HepG2 (cell line): ENCODE measurements around the gene SP5. TPM values are rescaled to one million over a fixed set of nuclear protein-coding genes. Genes with fewer than 3 reads are reported as not detected.

Experiments
- ARID2 ChIP-seq: sonication (generic); formaldehyde crosslinking; IDR thresholded peaks from 2 replicates; pipeline ENCODE4 v1.8.1; 2022; ENCODE audit warnings: mild to moderate bottlenecking, missing genetic modification reagents, borderline replicate concordance
- EHMT2 ChIP-seq: fragments of 200-600 bp; sonication (generic); IDR thresholded peaks from 2 replicates; pipeline ENCODE4 v1.7.0; 2017; ENCODE audit warnings: antibody characterized with exemption, low read depth, low read length, borderline replicate concordance
- ETV5 ChIP-seq: IDR thresholded peaks from 2 replicates; pipeline ENCODE4 v1.6.1; 2018; ENCODE audit warnings: missing biosample characterization, missing genetic modification reagents, inconsistent platforms, borderline replicate concordance
- KAT2B ChIP-seq: fragments of 150-350 bp; IDR thresholded peaks from 2 replicates; pipeline ENCODE4 v1.6.1; 2014; ENCODE audit warnings: low read depth, low read length, borderline replicate concordance
- MED8 ChIP-seq: sonication (generic); formaldehyde crosslinking; IDR thresholded peaks from 2 replicates; pipeline ENCODE4 v1.8.1; 2023; ENCODE audit warnings: mild to moderate bottlenecking, missing genetic modification reagents; ENCODE audit not compliant: insufficient replicate concordance
- NCOA1 ChIP-seq: sonication (generic); formaldehyde crosslinking; IDR thresholded peaks from 2 replicates; pipeline ENCODE4 v1.9.0; 2021; ENCODE audit warnings: missing genetic modification reagents
- SAP130 ChIP-seq: IDR thresholded peaks from 2 replicates; pipeline ENCODE4 v1.6.1; 2016; ENCODE audit warnings: low read depth
- TCF7L2 ChIP-seq: IDR thresholded peaks from 2 replicates; pipeline ENCODE4 v1.6.1; 2011; ENCODE audit warnings: mild to moderate bottlenecking, low read depth, low read length, moderate library complexity
- U2AF2 ChIP-seq: fragments of 200-400 bp; formaldehyde crosslinking; IDR thresholded peaks from 2 replicates; pipeline ENCODE4 v1.6.1; 2017; ENCODE audit warnings: low read depth, mild to moderate bottlenecking, low read length
- ZBTB42 ChIP-seq: sonication (generic); formaldehyde crosslinking; IDR thresholded peaks from 2 replicates; pipeline ENCODE4 v1.5.0; 2020; ENCODE audit warnings: mild to moderate bottlenecking, missing genetic modification reagents
- ZNF225 ChIP-seq: sonication (generic); formaldehyde crosslinking; IDR thresholded peaks from 2 replicates; pipeline ENCODE4 v1.4.0; 2020; ENCODE audit warnings: mild to moderate bottlenecking, missing genetic modification reagents
- ZNF33B ChIP-seq: sonication (generic); formaldehyde crosslinking; IDR thresholded peaks from 2 replicates; pipeline ENCODE4 v1.5.1; 2020; ENCODE audit warnings: mild to moderate bottlenecking, missing genetic modification reagents
- ZNF615 ChIP-seq: sonication (generic); formaldehyde crosslinking; IDR thresholded peaks from 2 replicates; pipeline ENCODE4 v1.5.0; 2020; ENCODE audit warnings: mild to moderate bottlenecking, missing genetic modification reagents, borderline replicate concordance
- ZNF775 ChIP-seq: sonication (generic); formaldehyde crosslinking; IDR thresholded peaks from 2 replicates; pipeline ENCODE4 v1.4.0; 2020; ENCODE audit warnings: missing genetic modification reagents, mild to moderate bottlenecking, moderate library complexity, borderline replicate concordance
- ZNF816 ChIP-seq: sonication (generic); formaldehyde crosslinking; IDR thresholded peaks from 2 replicates; pipeline ENCODE4 v1.8.0; 2022; ENCODE audit warnings: missing genetic modification reagents, mild to moderate bottlenecking, borderline replicate concordance
- polyA plus RNA-seq, 8 experiments: library from polyadenylated mRNA; depleted of rRNA in 3 of 8; stranded (reverse) in 7 of 8; unstranded in 1 of 8; fragments of >200 nt; fragmentation: Illumina TruSeq in 4 of 8; extraction: Trizol in 4 of 8; gene quantifications; 2 replicates each; pipeline versions ENCODE4 v1.2.1 to v1.2.3, GENCODE V29; 2011 to 2016; ENCODE audit warnings: low read depth in 4 of 8, missing spikeins in 1 of 8, mixed read lengths in 1 of 8; ENCODE audit not compliant: insufficient read depth in 1 of 8
- total RNA-seq, 5 experiments: library from RNA; depleted of rRNA; stranded (reverse); fragments of >200 nt; fragmentation: Illumina TruSeq; extraction: Trizol; gene quantifications; 2 replicates each; pipeline ENCODE4 v1.2.3, GENCODE V29; 2016; ENCODE audit warnings: low read depth in 1 of 5
- TF ChIP-seq, protein P1 (sequence below): sonication (generic); formaldehyde crosslinking; IDR thresholded peaks from 2 replicates; pipeline ENCODE4 v1.8.1; 2023; ENCODE audit warnings: missing genetic modification reagents, inconsistent platforms, borderline replicate concordance
- TF ChIP-seq, protein P2 (sequence below): sonication (generic); formaldehyde crosslinking; IDR thresholded peaks from 2 replicates; pipeline ENCODE4 v1.8.1; 2023; ENCODE audit warnings: mild to moderate bottlenecking, missing genetic modification reagents
- TF ChIP-seq, protein P3 (sequence below): sonication (generic); formaldehyde crosslinking; IDR thresholded peaks from 2 replicates; pipeline ENCODE4 v1.9.0; 2021; ENCODE audit warnings: missing genetic modification reagents, borderline replicate concordance
- TF ChIP-seq, protein P4 (sequence below): sonication (generic); formaldehyde crosslinking; IDR thresholded peaks from 2 replicates; pipeline ENCODE4 v1.4.0; 2020; ENCODE audit warnings: mild to moderate bottlenecking, missing genetic modification reagents
- TF ChIP-seq, protein P5 (sequence below): IDR thresholded peaks from 2 replicates; pipeline ENCODE4 v1.6.1; 2016; ENCODE audit warnings: low read depth

SP5 gene
- total and polyA plus RNA-seq, 2 of the 13 experiments (the other 11 are each of a cell fraction or from before 2014, with no cell fraction given) = 50.8 to 119 TPM

DNA sequence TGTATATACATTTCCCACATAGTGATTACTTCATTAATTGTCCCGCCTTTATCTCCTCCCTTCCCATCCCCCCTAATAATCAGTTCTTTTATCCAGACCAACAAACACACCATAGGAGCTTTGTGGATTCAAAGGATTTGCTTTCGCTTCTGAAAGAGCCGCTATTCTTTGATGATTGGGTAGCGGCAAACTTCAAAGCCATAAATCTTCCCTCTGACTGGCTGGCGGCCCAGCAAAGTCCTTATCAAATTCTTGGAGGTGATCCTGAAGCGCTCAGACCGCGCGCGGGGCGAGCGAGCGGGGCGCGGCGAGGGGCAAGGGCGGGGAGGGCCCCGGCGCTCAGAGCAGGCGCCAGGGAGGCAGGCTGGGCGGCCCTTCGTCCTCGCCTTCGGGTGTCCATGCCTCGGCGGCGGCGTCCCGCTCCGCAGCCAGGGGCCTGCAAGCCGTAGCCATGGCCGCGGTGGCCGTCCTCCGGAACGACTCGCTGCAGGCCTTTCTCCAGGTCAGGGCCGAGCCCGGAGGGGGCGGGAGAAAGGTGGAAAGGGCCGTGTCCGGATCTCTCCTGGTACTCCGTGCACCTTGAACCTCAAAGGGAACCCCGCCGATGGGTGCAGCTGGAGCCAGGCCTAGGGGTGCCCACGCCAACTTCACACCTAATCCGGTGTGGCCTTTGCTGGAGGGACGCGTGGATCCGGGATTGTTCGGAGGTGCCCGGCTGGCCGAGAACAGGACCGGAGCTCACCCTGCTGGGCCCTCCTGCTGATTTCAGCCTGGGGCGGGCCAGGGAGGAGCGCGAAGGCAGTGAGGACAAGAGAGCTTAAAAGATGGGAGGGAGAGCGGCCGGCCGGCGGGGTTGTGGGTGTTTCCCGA is at the start of gene SP5 (continued):
- TF ChIP-seq, protein P1, sequence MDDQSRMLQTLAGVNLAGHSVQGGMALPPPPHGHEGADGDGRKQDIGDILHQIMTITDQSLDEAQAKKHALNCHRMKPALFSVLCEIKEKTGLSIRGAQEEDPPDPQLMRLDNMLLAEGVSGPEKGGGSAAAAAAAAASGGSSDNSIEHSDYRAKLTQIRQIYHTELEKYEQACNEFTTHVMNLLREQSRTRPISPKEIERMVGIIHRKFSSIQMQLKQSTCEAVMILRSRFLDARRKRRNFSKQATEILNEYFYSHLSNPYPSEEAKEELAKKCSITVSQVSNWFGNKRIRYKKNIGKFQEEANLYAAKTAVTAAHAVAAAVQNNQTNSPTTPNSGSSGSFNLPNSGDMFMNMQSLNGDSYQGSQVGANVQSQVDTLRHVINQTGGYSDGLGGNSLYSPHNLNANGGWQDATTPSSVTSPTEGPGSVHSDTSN = peak; percentile 73; the same call in 1 of the 2 replicates
- TF ChIP-seq ZNF816 (CRISPR knock-in tag) (peak; percentile 87), TCF7L2 (peak; percentile 100), ARID2 (CRISPR knock-in tag) (no peak), ZBTB42 (CRISPR knock-in tag) (peak; percentile 89; the same call in 1 of the 2 replicates), MED8 (peak; percentile 95), ZNF615 (CRISPR knock-in tag) (0 out of 2 replicates have a peak, but pooled peaks have one; percentile 97), U2AF2 (no peak; the same call in 1 of the 2 replicates), ETV5 (CRISPR knock-in tag) (no peak; the same call in 1 of the 2 replicates), NCOA1 (CRISPR knock-in tag) (peak; percentile 63; the same call in 1 of the 2 replicates), KAT2B (no peak), ZNF33B (no peak; the same call in 1 of the 2 replicates), ZNF775 (CRISPR knock-in tag) (0 out of 2 replicates have a peak, but pooled peaks have one; percentile 37), SAP130 (CRISPR knock-in tag) (peak; percentile 92), ZNF225 (CRISPR knock-in tag) (peak; percentile 98), EHMT2 (no peak)
- TF ChIP-seq, protein P2, sequence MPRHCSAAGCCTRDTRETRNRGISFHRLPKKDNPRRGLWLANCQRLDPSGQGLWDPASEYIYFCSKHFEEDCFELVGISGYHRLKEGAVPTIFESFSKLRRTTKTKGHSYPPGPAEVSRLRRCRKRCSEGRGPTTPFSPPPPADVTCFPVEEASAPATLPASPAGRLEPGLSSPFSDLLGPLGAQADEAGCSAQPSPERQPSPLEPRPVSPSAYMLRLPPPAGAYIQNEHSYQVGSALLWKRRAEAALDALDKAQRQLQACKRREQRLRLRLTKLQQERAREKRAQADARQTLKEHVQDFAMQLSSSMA (CRISPR knock-in tag) = peak; percentile 50
- TF ChIP-seq, protein P3, sequence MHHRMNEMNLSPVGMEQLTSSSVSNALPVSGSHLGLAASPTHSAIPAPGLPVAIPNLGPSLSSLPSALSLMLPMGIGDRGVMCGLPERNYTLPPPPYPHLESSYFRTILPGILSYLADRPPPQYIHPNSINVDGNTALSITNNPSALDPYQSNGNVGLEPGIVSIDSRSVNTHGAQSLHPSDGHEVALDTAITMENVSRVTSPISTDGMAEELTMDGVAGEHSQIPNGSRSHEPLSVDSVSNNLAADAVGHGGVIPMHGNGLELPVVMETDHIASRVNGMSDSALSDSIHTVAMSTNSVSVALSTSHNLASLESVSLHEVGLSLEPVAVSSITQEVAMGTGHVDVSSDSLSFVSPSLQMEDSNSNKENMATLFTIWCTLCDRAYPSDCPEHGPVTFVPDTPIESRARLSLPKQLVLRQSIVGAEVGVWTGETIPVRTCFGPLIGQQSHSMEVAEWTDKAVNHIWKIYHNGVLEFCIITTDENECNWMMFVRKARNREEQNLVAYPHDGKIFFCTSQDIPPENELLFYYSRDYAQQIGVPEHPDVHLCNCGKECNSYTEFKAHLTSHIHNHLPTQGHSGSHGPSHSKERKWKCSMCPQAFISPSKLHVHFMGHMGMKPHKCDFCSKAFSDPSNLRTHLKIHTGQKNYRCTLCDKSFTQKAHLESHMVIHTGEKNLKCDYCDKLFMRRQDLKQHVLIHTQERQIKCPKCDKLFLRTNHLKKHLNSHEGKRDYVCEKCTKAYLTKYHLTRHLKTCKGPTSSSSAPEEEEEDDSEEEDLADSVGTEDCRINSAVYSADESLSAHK (CRISPR knock-in tag) = no peak; the same call in 1 of the 2 replicates
- TF ChIP-seq, protein P4, sequence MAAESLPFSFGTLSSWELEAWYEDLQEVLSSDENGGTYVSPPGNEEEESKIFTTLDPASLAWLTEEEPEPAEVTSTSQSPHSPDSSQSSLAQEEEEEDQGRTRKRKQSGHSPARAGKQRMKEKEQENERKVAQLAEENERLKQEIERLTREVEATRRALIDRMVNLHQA = no peak
- TF ChIP-seq, protein P5, sequence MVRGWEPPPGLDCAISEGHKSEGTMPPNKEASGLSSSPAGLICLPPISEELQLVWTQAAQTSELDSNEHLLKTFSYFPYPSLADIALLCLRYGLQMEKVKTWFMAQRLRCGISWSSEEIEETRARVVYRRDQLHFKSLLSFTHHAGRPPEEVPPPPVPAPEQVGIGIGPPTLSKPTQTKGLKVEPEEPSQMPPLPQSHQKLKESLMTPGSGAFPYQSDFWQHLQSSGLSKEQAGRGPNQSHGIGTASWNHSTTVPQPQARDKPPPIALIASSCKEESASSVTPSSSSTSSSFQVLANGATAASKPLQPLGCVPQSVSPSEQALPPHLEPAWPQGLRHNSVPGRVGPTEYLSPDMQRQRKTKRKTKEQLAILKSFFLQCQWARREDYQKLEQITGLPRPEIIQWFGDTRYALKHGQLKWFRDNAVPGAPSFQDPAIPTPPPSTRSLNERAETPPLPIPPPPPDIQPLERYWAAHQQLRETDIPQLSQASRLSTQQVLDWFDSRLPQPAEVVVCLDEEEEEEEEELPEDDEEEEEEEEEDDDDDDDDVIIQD (CRISPR knock-in tag) = peak; percentile 68
